Fibroblast of lung (primary cell): ENCODE results near the gene DUS3L. TPM values are rescaled to one million over a fixed set of nuclear protein-coding genes. Genes with fewer than 3 reads are reported as not detected.
A peak's percentile ranks its signal among the peaks of the same experiment; 100 is the strongest.

Source experiments
- DNase-seq, 2 donors: peaks; one replicate each; pipeline versions ENCODE4 v3.0.0 to v3.0.0-alpha.2; 2010; ENCODE audit warnings: low read depth in 2 of 2
- H2AFZ ChIP-seq: 2 replicates; pipeline ENCODE4 v1.5.1; 2012; ENCODE audit warnings: low read length, control low read depth, inconsistent platforms
- H3K27ac ChIP-seq: 2 replicates; pipeline ENCODE4 v1.5.1; 2011; ENCODE audit warnings: low read length, control low read depth; ENCODE audit not compliant: insufficient read depth
- H3K27me3 ChIP-seq: 2 replicates; pipeline ENCODE4 v1.5.1; 2011; ENCODE audit warnings: mild to moderate bottlenecking, low read length; ENCODE audit not compliant: control insufficient read depth, insufficient read depth
- H3K36me3 ChIP-seq: 2 replicates; pipeline ENCODE4 v1.5.1; 2011; ENCODE audit warnings: low read length; ENCODE audit not compliant: control insufficient read depth, insufficient read depth
- H3K4me1 ChIP-seq: 2 replicates; pipeline ENCODE4 v1.5.1; 2011; ENCODE audit warnings: low read length; ENCODE audit not compliant: control insufficient read depth, insufficient read depth; ENCODE audit errors: extremely low read depth
- H3K4me2 ChIP-seq: 2 replicates; pipeline ENCODE4 v1.5.1; 2011; ENCODE audit warnings: low read length, control low read depth; ENCODE audit not compliant: insufficient read depth; ENCODE audit errors: extremely low read depth
- H3K4me3 ChIP-seq, 4 experiments: fragments of 200-600 bp in 1 of 4; sonication (generic) in 1 of 4; replicated peaks in 1 of 4; 2 replicates each; pipeline ENCODE4 v1.5.1; 2011 to 2016; ENCODE audit warnings: low read length in 4 of 4, low read depth in 3 of 4, mild to moderate bottlenecking in 3 of 4, control low read depth in 2 of 4, inconsistent platforms in 1 of 4, mixed read lengths in 1 of 4; ENCODE audit not compliant: insufficient read depth in 1 of 4; ENCODE audit errors: control extremely low read depth in 1 of 4
- H3K79me2 ChIP-seq: 2 replicates; pipeline ENCODE4 v1.5.1; 2012; ENCODE audit warnings: mild to moderate bottlenecking, low read length, inconsistent platforms; ENCODE audit not compliant: control insufficient read depth, insufficient read depth
- H3K9ac ChIP-seq: 2 replicates; pipeline ENCODE4 v1.5.1; 2011; ENCODE audit warnings: mild to moderate bottlenecking, low read length, control low read depth; ENCODE audit not compliant: insufficient read depth
- H3K9me3 ChIP-seq: 2 replicates; pipeline ENCODE4 v1.5.1; 2012; ENCODE audit warnings: low read depth, low read length; ENCODE audit not compliant: control insufficient read depth, insufficient read depth
- H4K20me1 ChIP-seq: 2 replicates; pipeline ENCODE4 v1.5.1; 2011; ENCODE audit warnings: low read length; ENCODE audit not compliant: control insufficient read depth, insufficient read depth; ENCODE audit errors: extremely low read depth
- EZH2 ChIP-seq: IDR thresholded peaks from 2 replicates; pipeline ENCODE4 v1.5.1; 2012; ENCODE audit warnings: low read length, control low read depth, mild to moderate bottlenecking; ENCODE audit errors: missing control alignments
- polyA plus RNA-seq, 2 donors: library from polyadenylated mRNA; depleted of rRNA in 1 of 2; stranded (reverse) in 1 of 2; unstranded in 1 of 2; fragments of >200 nt; gene quantifications; 2 replicates each; pipeline ENCODE4 v1.2.1, GENCODE V29; 2011 to 2012; ENCODE audit warnings: missing spikeins in 1 of 2
- total RNA-seq: library from RNA; depleted of rRNA; stranded (reverse); fragments of >200 nt; gene quantifications from 2 replicates; pipeline ENCODE4 v1.2.1, GENCODE V29; 2014
- TF ChIP-seq, protein P1 (sequence below), 2 donors: IDR thresholded peaks in 1 of 2; conservative IDR thresholded peaks in 1 of 2; 1 replicate in 1 of 2; 2 replicates in 1 of 2; pipeline ENCODE4 v1.5.1; 2011 to 2012; ENCODE audit warnings: low read length in 2 of 2, control low read depth in 1 of 2, inconsistent platforms in 1 of 2, low read depth in 1 of 2, mild to moderate bottlenecking in 1 of 2

DUS3L gene
- total and polyA plus RNA-seq, 2 donors (not counting 1 experiment from before 2014, with no cell fraction given) = 8.8 to 18.7 TPM

DNA sequence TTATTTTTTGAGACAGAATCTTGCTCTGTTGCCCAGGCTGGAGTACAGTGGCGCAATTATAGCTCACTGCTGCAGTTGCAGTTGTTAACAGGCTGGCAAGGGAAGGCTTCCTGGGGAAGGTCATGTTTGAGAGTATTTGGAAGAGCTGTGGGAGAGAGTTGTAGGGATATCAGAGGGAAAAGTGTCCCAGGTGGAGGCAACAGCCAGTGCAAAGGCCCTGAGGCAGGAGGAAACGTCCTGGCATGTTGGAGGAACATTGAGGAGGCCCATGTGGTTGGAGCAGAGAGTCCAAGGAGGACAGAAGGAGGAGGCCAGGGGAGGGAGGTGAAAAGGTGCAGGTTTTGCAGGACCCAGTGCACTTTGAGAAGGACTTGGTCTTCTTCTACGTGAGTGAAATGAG is 2.2 kb upstream of the DUS3L start:
- H3K4me3 ChIP-seq = no peak overlapping the region
- H2AFZ ChIP-seq = no peak overlapping the region
- H3K27me3 ChIP-seq = no peaks in the 10 kb centered on the region
- no peak overlapping the region for H3K4me2 ChIP-seq
- H3K79me2 ChIP-seq = peaks cover 6% of the 10 kb centered on the region
- H4K20me1 ChIP-seq = no peaks in the 10 kb centered on the region
- TF ChIP-seq, protein P1, sequence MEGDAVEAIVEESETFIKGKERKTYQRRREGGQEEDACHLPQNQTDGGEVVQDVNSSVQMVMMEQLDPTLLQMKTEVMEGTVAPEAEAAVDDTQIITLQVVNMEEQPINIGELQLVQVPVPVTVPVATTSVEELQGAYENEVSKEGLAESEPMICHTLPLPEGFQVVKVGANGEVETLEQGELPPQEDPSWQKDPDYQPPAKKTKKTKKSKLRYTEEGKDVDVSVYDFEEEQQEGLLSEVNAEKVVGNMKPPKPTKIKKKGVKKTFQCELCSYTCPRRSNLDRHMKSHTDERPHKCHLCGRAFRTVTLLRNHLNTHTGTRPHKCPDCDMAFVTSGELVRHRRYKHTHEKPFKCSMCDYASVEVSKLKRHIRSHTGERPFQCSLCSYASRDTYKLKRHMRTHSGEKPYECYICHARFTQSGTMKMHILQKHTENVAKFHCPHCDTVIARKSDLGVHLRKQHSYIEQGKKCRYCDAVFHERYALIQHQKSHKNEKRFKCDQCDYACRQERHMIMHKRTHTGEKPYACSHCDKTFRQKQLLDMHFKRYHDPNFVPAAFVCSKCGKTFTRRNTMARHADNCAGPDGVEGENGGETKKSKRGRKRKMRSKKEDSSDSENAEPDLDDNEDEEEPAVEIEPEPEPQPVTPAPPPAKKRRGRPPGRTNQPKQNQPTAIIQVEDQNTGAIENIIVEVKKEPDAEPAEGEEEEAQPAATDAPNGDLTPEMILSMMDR (conservative IDR thresholded peaks at IDR 0.05 in 1 of 2, IDR thresholded peaks at IDR 0.05 in 1 of 2; ENCODE audit: low read depth in 1 of 2, low read length in 2 of 2) = no peak
- no peak for TF ChIP-seq EZH2
- H3K9me3 ChIP-seq = no peaks in the 10 kb centered on the region
- peaks cover 14% of the 10 kb centered on the region for H3K36me3 ChIP-seq
- peaks cover 4% of the 10 kb centered on the region for H3K4me1 ChIP-seq
- DNase-seq = no peak
- H3K9ac ChIP-seq = no peak overlapping the region
- H3K27ac ChIP-seq = no peak overlapping the region

GRCh38 chr19:5792224-5792623 is 1.3 kb upstream of the DUS3L start:
- Histone ChIP-seq H3K4me2 (no peak overlapping the region), H3K9me3 (no peaks in the 10 kb centered on the region), H3K4me1 (peaks cover 4% of the 10 kb centered on the region), H2AFZ (no peak overlapping the region), H3K9ac (no peak overlapping the region), H4K20me1 (no peaks in the 10 kb centered on the region), H3K27ac (no peak overlapping the region), H3K79me2 (peaks cover 6% of the 10 kb centered on the region), H3K27me3 (no peaks in the 10 kb centered on the region), H3K4me3 (no peak overlapping the region), H3K36me3 (peaks cover 22% of the 10 kb centered on the region)
- no peak for TF ChIP-seq EZH2
- TF ChIP-seq, protein P1 (conservative IDR thresholded peaks at IDR 0.05 in 1 of 2, IDR thresholded peaks at IDR 0.05 in 1 of 2; ENCODE audit: low read depth in 1 of 2, low read length in 2 of 2) = no peak
- DNase-seq = no peak

- Histone ChIP-seq H3K9me3 (no peaks in the 10 kb centered on the region), H3K4me2 (peak overlapping the region; percentile 98), H3K4me1 (peaks cover 4% of the 10 kb centered on the region), H2AFZ (no peak overlapping the region), H3K79me2 (peaks cover 6% of the 10 kb centered on the region), H3K36me3 (peaks cover 38% of the 10 kb centered on the region), H3K9ac (peak overlapping the region; percentile 26), H3K4me3 (peak overlapping the region; percentile 68 to 86 (median 72)), H3K27ac (peak overlapping the region; percentile 97), H4K20me1 (no peaks in the 10 kb centered on the region), H3K27me3 (no peaks in the 10 kb centered on the region)
- TF ChIP-seq, protein P1 (conservative IDR thresholded peaks at IDR 0.05 in 1 of 2, IDR thresholded peaks at IDR 0.05 in 1 of 2; ENCODE audit: low read depth in 1 of 2, low read length in 2 of 2) = no peak
- DNase-seq = no peak
Measured at GRCh38 chr19:5789886-5790558, 941 bp downstream of the DUS3L start.
